Upper lobe of left lung (tissue), 6 donors: ENCODE data around the gene OR6K6. TPM values are rescaled to one million over a fixed set of nuclear protein-coding genes. Genes with fewer than 3 reads are reported as not detected.

Source experiments
- ATAC-seq, 2 donors: fragments of 200-7000 bp; cut with Tn5 transposase; one replicate each; pipeline ENCODE4 v1.9.1; 2022; ENCODE audit warnings: mild to moderate bottlenecking in 2 of 2, moderate library complexity in 2 of 2; ENCODE audit not compliant: low FRiP score in 2 of 2
- DNase-seq, 2 donors: peaks; one replicate each; pipeline ENCODE4 v3.0.0-alpha.2; 2019 to 2020
- H3K27ac ChIP-seq, 4 donors: fragments of 200-600 bp; sonication (generic); one replicate each; pipeline ENCODE4 v1.5.1; 2016 to 2019
- H3K27me3 ChIP-seq, 4 donors: fragments of 200-600 bp; sonication (generic); one replicate each; pipeline ENCODE4 v1.5.1; 2017 to 2019
- H3K36me3 ChIP-seq, 4 donors: fragments of 200-600 bp; sonication (generic); one replicate each; pipeline ENCODE4 v1.5.1; 2016 to 2019
- H3K4me1 ChIP-seq, 4 donors: fragments of 200-600 bp; sonication (generic); one replicate each; pipeline ENCODE4 v1.5.1; 2018 to 2019
- H3K4me3 ChIP-seq, 4 donors: fragments of 200-600 bp; sonication (generic); one replicate each; pipeline ENCODE4 v1.5.1; 2017 to 2019; ENCODE audit warnings: mild to moderate bottlenecking in 2 of 4, moderate library complexity in 1 of 4
- H3K9me3 ChIP-seq, 4 donors: fragments of 200-600 bp; sonication (generic); one replicate each; pipeline ENCODE4 v1.5.1; 2018 to 2019
- EP300 ChIP-seq, 4 donors: sonication (generic); formaldehyde crosslinking; IDR thresholded peaks; one replicate each; pipeline ENCODE4 v1.5.1; 2017; ENCODE audit warnings: antibody characterized with exemption in 4 of 4, control low read depth in 2 of 4
- POLR2A ChIP-seq, 4 donors: fragments of 450-650 bp; IDR thresholded peaks; one replicate each; pipeline ENCODE4 v1.5.1; 2016 to 2017; ENCODE audit warnings: antibody characterized with exemption in 4 of 4, mild to moderate bottlenecking in 2 of 4
- POLR2AphosphoS5 ChIP-seq, 2 donors: sonication (generic); formaldehyde crosslinking; IDR thresholded peaks; one replicate each; pipeline ENCODE4 v1.5.1; 2017; ENCODE audit warnings: antibody characterized with exemption in 2 of 2
- WGBS, 2 donors: methylation state at CpG; one replicate each; pipeline ENCODE4 v1.1.5; 2017 to 2018; 5-methylcytosine and 5-hydroxymethylcytosine counted together
- total RNA-seq, 6 donors: library from RNA; depleted of rRNA in 4 of 6; stranded (reverse); fragments of >200 nt in 4 of 6; gene quantifications; one replicate each; pipeline versions ENCODE4 v1.1.0 to v1.2.1, GENCODE V29; 2016 to 2021
- TF ChIP-seq, protein P1 (sequence below), 6 experiments: fragments of 450-650 bp in 4 of 6; fragments of 200-600 bp in 2 of 6; sonication (generic) in 2 of 6; IDR thresholded peaks; one replicate each; pipeline ENCODE4 v1.5.1; 2016 to 2019; ENCODE audit warnings: antibody characterized with exemption in 6 of 6
- donor health status: DM: no; HTN: no; CAD: no; lungs with moderate emphysema.
- donor health status: DM: no; HTN: yes; CAD: no; lungs with severe emphysema.

Gene OR6K6
- total RNA-seq, 6 donors from 2014 or later, result not detected

DNA sequence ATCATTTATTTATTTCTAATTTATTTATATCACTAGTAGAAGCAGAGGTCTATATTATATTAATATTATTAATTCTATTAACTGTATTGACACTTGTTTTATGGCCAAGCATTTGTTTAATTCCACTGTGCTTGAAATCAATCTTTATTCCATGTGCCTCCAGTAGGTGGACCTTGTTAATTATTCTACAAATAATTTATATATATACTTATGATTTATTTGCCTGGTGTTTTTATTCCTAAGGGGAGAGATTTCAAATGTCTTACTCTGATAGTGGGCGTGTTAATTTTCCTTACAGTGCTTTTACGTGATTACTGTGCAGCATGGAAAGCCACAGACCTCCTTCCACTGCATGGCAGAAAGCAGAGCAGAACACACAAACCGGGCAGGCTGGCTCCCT is 44.0 kb downstream of the OR6K6 start:
- H3K36me3 ChIP-seq, result no peaks in the 10 kb centered on the region
- DNase-seq (no peak), ATAC-seq (no peak)
- H3K4me1 ChIP-seq, result no peaks in the 10 kb centered on the region
- no peak overlapping the region for H3K27ac ChIP-seq
- WGBS, 2 donors, result 73 to 79% methylated on average over 3 of the region's 3 CpGs
- no peaks in the 10 kb centered on the region for H3K27me3 ChIP-seq
- H3K9me3 ChIP-seq, result no peaks in the 10 kb centered on the region
- H3K4me3 ChIP-seq, result no peak overlapping the region
- TF ChIP-seq POLR2AphosphoS5 (IDR thresholded peaks at IDR 0.05), result no peak
- no peak for TF ChIP-seq EP300 (IDR thresholded peaks at IDR 0.05)
- TF ChIP-seq, protein P1, sequence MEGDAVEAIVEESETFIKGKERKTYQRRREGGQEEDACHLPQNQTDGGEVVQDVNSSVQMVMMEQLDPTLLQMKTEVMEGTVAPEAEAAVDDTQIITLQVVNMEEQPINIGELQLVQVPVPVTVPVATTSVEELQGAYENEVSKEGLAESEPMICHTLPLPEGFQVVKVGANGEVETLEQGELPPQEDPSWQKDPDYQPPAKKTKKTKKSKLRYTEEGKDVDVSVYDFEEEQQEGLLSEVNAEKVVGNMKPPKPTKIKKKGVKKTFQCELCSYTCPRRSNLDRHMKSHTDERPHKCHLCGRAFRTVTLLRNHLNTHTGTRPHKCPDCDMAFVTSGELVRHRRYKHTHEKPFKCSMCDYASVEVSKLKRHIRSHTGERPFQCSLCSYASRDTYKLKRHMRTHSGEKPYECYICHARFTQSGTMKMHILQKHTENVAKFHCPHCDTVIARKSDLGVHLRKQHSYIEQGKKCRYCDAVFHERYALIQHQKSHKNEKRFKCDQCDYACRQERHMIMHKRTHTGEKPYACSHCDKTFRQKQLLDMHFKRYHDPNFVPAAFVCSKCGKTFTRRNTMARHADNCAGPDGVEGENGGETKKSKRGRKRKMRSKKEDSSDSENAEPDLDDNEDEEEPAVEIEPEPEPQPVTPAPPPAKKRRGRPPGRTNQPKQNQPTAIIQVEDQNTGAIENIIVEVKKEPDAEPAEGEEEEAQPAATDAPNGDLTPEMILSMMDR (IDR thresholded peaks at IDR 0.05), result no peak
- TF ChIP-seq POLR2A (IDR thresholded peaks at IDR 0.05), result no peak

DNA sequence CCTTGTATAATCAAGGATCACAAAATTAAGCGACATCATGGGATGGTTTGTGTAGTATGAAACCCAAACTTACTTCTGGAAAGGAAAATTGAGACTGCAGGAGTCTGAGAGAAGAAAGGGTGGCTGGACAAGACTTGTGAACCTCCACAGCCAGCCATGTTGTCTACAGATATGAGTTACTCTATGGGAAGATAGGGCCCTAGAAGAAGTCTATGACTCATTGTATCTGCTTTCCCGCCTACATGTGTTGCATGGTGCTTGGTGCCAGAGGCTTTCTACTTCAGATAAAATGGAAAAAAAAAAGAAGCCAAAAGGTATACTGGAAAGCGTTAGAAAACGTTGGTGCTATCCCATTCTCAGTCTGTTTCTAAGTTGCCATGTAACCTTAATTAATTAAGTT is 45.2 kb downstream of the OR6K6 start:
- no peak for DNase-seq
- 85% methylated on average over 4 of the region's 4 CpGs for WGBS, 2 donors
- TF ChIP-seq EP300 (IDR thresholded peaks at IDR 0.05) (no peak), POLR2A (IDR thresholded peaks at IDR 0.05) (no peak), POLR2AphosphoS5 (IDR thresholded peaks at IDR 0.05) (no peak)
- TF ChIP-seq, protein P1 (IDR thresholded peaks at IDR 0.05), result no peak
- H3K36me3 ChIP-seq, result no peaks in the 10 kb centered on the region
- H3K27ac ChIP-seq, result peak overlapping the region in 2 of 4 donors; percentile 58 to 64
- ATAC-seq, result no peak
- H3K9me3 ChIP-seq, result no peaks in the 10 kb centered on the region
- H3K4me3 ChIP-seq, result no peak overlapping the region
- no peaks in the 10 kb centered on the region for H3K4me1 ChIP-seq
- H3K27me3 ChIP-seq, result no peaks in the 10 kb centered on the region

GRCh38 chr1:158800526-158800925 is 46.0 kb downstream of the OR6K6 start:
- peak overlapping the region; percentile 13 to 64 (median 54) for H3K27ac ChIP-seq
- no peaks in the 10 kb centered on the region for H3K4me1 ChIP-seq
- WGBS, 2 donors, result 79 to 90% methylated on average over 2 of the region's 2 CpGs
- no peaks in the 10 kb centered on the region for H3K9me3 ChIP-seq
- ATAC-seq (no peak), DNase-seq (no peak)
- TF ChIP-seq POLR2A (IDR thresholded peaks at IDR 0.05), result no peak
- TF ChIP-seq EP300 (IDR thresholded peaks at IDR 0.05), result no peak
- TF ChIP-seq, protein P1 (IDR thresholded peaks at IDR 0.05), result no peak
- TF ChIP-seq POLR2AphosphoS5 (IDR thresholded peaks at IDR 0.05), result no peak
- no peak overlapping the region for H3K4me3 ChIP-seq
- no peaks in the 10 kb centered on the region for H3K36me3 ChIP-seq
- H3K27me3 ChIP-seq, result no peaks in the 10 kb centered on the region

- Histone ChIP-seq H3K4me1 (no peaks in the 10 kb centered on the region), H3K36me3 (no peaks in the 10 kb centered on the region), H3K27ac (peak overlapping the region; percentile 6 to 64 (median 54)), H3K9me3 (no peaks in the 10 kb centered on the region), H3K27me3 (no peaks in the 10 kb centered on the region), H3K4me3 (no peak overlapping the region)
- ATAC-seq (no peak), DNase-seq (no peak)
- TF ChIP-seq POLR2AphosphoS5 (IDR thresholded peaks at IDR 0.05) (no peak), POLR2A (IDR thresholded peaks at IDR 0.05) (no peak), EP300 (IDR thresholded peaks at IDR 0.05) (no peak)
- TF ChIP-seq, protein P1 (IDR thresholded peaks at IDR 0.05), result no peak
- WGBS, 2 donors, result 83 to 88% methylated on average over 1 of the region's 1 CpG
Observed at GRCh38 chr1:158801396-158801795, 46.9 kb downstream of the OR6K6 start.

DNA sequence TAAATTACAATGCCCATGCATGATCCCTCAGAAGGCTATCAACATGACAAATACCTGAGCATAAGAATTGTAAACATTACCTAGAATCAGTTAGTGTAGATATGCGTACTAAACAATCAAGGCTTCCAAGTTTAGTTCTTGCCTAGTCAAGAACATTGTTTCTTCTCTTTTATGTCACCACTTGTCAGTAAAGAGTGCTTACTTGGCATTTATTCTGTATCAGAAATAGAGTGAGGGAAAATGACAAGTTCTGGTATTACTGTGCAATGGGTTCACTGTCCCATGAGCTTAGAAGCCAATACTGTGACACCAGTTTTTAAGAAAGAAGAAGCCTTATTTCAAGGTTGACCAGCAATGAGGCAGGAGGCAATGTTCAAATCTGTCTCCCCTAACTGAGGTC is 49.2 kb downstream of the OR6K6 start:
- no peak overlapping the region for H3K4me3 ChIP-seq
- H3K27me3 ChIP-seq, result no peaks in the 10 kb centered on the region
- no peaks in the 10 kb centered on the region for H3K36me3 ChIP-seq
- no peak overlapping the region for H3K27ac ChIP-seq
- no peaks in the 10 kb centered on the region for H3K9me3 ChIP-seq
- TF ChIP-seq, protein P1 (IDR thresholded peaks at IDR 0.05), result no peak
- TF ChIP-seq EP300 (IDR thresholded peaks at IDR 0.05), result no peak
- TF ChIP-seq POLR2A (IDR thresholded peaks at IDR 0.05), result no peak
- no peak for TF ChIP-seq POLR2AphosphoS5 (IDR thresholded peaks at IDR 0.05)
- H3K4me1 ChIP-seq, result peaks cover 0 to 1% (median 0%) of the 10 kb centered on the region in 4 donors
- no peak for ATAC-seq
- no peak for DNase-seq
- whole genome bisulfite sequencing, 2 donors, result 75 to 83% methylated on average over 1 of the region's 1 CpG
